ENCODE results near the gene ZNF718. TPM values are rescaled to one million over a fixed set of nuclear protein-coding genes. Genes with fewer than 3 reads are reported as not detected.

ZNF718 gene
- total RNA-seq, 1 experiment from 2014 or later = 1.5 TPM

Other genes starting within 250 kb of the ZNF718 start
- gene ZNF595, start 71.2 kb upstream of the ZNF718 start, total RNA-seq (2014; rRNA removed; shearing (Covaris generic)) = 80.6 and 94.6 TPM in 2 replicates
- not detected in 2 replicates for gene ZNF732, start 181.0 kb downstream of the ZNF718 start, total RNA-seq (2014; rRNA removed; shearing (Covaris generic))
- 0.57 and 0.72 TPM in 2 replicates for gene ZNF141, start 213.3 kb downstream of the ZNF718 start, total RNA-seq (2014; rRNA removed; shearing (Covaris generic))

Measured in HT1080 (cell line).